ENCODE measurements around the gene ENOPH1.

ENOPH1 gene

GRCh38 chr4:82510216-82510615 lies 79.8 kb downstream of the ENOPH1 start:
- no peak for DNase-seq (ENCODE audit: low read depth)
- TF ChIP-seq, protein P1, sequence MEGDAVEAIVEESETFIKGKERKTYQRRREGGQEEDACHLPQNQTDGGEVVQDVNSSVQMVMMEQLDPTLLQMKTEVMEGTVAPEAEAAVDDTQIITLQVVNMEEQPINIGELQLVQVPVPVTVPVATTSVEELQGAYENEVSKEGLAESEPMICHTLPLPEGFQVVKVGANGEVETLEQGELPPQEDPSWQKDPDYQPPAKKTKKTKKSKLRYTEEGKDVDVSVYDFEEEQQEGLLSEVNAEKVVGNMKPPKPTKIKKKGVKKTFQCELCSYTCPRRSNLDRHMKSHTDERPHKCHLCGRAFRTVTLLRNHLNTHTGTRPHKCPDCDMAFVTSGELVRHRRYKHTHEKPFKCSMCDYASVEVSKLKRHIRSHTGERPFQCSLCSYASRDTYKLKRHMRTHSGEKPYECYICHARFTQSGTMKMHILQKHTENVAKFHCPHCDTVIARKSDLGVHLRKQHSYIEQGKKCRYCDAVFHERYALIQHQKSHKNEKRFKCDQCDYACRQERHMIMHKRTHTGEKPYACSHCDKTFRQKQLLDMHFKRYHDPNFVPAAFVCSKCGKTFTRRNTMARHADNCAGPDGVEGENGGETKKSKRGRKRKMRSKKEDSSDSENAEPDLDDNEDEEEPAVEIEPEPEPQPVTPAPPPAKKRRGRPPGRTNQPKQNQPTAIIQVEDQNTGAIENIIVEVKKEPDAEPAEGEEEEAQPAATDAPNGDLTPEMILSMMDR (conservative IDR thresholded peaks at IDR 0.05; ENCODE audit: low read depth, low read length): no peak
- no peak overlapping the region for H3K4me3 ChIP-seq (ENCODE audit: low read length)

All from retinal pigment epithelial cell (primary cell).